HG03280 (cell line): ENCODE data around the gene PRR5L.
"Not testable (repeated sequence)": the region's sequence is repeated elsewhere in the genome, so short reads cannot be mapped to it uniquely, and the experiment has no call there.

Experiments
- ATAC-seq: cut with Tn5 transposase; IDR thresholded peaks from one replicate; pipeline ENCODE4 v1.9.1; 2021; ENCODE audit warnings: mild to moderate bottlenecking, moderate library complexity; ENCODE audit not compliant: unreplicated experiment

PRR5L gene

DNA sequence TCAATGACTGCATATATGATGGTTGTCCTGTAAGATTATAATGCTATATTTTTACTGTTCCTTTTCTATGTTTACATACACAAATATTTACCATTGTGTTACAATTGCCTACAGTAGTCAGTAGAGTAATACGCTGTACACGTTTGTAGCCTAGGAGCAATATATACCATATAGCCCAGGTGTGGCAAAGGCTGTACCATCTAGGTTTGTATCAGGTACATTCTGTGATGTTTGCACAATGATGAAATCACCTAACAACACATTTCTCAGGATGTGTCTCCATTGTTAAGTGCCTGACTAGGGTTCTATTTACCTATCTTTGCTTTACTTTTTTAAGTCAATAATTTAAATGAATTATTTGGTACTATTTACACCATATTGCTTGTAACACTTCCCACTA, 21.9 kb downstream of the PRR5L start:
- no peak for ATAC-seq

DNA sequence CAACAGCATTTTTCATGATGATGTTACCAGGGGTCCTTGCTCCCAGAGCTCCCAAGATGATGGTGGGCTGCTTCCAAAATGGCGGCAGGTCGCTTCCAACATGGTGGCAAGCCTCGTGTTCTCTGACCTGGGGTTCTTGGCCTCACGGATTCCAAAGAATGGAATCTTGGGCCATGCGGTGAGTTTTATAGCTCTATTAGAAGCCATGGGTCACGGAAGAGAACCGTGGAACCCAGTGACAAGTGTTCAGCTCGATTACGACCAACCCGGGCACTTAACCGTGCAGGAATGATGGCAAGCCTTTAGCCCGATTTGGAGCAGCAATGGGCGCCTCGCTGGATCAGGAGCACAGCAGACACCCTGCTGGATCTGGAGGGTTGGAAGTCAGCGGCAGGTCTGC, 28.9 kb downstream of the PRR5L start:
- not testable (repeated sequence) for ATAC-seq

DNA sequence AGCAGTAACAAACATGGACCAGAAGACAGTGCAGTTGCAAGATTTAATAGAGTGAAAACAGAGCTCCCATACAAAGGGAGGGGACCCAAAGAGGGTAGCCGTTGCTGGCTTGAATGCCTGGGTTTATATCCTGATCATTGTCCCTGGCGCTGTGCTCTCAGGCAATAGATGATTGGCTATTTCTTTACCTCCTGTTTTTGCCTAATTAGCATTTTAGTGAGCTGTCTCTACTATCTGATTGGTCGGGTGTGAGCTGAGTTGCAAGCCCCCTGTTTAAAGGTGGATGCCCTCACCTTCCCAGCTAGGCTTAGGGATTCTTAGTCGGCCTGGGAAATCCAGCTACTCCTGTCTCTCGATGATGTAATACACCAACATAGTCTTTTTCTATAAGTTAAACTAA, 29.3 kb downstream of the PRR5L start:
- not testable (repeated sequence) for ATAC-seq

DNA sequence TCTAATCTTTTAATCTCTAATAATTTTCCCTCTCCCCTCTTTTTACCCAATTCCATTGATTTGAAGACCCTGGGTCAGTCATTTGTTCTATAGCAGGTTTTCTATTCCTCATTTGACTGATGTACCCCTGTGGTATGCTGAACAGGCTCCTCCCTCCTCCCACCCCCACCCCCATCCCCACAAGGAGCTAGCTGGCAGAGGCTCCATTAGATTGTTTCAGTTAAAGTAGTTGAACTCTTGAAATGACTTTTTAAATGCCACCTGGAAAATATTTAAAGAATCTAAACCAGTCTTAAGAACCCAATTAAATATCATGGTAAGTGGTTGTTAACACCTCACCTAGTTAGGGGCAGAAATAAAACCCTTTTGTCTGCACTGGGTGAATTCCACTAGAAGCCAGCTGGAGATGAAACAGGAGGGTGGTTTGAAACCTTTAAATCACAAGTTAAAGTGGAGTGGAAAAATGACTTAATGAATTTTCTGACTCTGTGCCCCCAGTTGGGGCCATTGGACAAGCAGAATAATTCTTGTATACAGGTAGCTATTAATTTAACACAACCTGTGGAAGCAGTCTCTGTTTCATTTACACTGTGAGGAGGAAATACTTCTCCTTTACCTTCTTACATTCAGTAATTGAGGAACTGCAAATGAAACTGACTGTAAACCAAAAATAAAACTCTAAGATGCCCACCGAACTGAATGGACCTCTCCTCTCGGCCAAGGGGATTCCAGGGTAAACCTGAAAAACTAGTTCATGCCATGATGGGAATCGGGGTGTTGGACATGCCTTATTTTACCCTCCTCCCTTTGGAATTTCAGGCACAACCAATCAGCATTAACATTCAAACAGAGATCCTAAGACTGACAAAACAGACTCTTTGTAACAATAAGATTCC, 30.7 kb downstream of the PRR5L start:
- no peak for ATAC-seq

DNA sequence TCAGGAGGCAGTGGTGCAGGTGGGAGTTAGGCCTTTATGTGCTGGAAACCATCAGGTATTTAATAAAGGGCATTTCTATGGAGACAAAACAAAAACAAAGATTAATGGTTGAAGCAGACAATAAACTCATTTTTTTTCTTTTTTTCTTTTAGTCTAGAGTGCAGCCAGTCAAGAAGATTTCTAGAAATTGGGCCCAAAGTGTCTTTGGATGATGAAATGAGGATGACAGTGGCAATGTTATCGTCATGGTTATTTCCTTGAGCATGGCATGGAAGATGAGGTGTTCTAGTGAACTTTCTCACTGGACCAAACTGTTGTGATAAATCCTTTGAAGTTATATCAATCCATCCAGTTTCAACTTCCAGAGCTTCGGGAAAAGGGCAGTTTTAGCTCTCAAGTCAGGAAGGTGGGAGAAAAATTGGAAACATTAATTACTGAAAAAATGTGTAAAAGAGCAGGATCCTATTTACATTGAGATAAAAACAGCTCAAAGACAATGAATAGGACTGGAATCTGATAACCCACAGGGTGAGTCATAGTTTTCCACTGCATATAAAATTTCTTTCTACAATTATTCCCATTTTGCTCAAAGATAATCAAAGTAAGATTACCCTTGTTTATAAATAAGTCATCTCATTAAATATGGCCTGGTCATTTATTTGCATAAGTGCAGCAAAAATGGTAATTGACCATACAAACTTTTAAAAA, 33.0 kb downstream of the PRR5L start:
- ATAC-seq, result no peak

DNA sequence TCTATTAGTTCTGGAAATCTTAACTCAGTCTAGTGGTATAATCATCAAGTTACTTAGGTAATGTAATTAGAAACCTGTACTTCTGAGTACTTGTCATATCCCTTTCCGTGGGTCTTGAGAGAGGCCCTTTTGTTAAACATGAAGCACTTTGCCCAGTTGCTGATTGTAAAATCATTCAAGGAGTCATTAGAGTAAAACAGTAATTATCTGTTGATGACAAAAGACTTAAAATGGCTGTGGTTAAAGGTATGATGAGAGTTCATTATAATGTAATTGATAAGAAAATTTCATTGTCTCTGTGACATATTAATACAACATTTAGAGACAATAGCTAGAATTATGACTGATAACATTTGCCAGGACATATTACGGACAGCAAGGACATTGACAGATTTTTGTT, 34.3 kb downstream of the PRR5L start:
- no peak for ATAC-seq

DNA sequence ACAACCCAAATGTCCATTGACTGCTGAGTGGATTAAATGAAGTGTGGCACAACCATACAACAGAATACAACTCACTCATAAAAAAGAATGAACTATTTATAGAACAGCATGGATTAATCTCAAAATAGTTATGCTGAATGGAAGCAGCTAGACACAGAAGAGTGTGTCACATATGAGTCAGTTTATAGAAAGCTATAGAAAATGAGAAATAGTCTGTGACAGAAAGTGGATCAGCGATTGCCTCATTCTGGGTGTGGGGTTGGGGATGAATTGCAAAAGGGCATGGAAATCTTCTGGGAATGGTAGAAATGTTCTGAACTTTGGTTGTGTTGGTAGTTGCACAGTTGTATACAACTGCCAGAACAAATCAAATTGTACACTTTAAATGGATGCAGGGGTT, 37.4 kb downstream of the PRR5L start:
- ATAC-seq, result no peak

DNA sequence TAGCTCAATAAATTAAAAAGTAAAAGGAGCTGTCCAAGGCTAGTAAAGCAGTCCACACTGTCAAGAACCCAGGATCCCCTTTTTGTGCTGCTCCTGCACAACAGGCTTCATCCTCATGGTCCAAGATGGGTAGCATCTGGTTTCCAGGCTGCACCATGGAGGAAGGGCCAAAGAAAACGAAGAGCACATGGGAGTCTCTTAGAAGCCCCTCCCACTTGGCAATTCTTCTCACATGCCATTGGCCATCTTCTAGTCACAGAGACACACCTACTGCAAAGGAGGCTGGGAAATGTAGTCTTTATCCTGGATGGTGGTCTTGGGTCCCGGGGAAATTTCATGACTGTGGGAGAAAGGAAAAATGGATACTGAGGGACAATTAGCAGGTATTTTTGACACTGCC, 37.8 kb downstream of the PRR5L start:
- no peak for ATAC-seq

DNA sequence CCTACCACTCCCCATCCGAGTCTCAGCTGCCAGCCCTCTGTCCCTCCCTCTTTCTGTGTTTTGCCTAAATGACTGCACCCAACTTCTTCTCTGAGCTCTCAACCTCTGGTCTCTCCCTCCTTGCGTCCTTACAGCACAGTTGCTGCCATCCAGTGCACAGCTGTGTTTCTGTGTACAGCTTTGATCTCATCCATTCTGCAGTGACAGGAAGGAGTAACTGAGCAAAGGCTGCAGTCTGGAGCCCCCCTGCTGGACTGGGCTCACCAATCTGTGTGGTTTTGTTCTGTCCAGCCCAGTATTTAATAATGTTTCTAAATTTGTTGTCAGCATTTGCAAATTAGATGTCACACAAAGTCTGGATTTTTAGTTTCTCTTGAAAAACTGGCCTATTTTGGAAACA, 43.8 kb downstream of the PRR5L start:
- ATAC-seq, result no peak

DNA sequence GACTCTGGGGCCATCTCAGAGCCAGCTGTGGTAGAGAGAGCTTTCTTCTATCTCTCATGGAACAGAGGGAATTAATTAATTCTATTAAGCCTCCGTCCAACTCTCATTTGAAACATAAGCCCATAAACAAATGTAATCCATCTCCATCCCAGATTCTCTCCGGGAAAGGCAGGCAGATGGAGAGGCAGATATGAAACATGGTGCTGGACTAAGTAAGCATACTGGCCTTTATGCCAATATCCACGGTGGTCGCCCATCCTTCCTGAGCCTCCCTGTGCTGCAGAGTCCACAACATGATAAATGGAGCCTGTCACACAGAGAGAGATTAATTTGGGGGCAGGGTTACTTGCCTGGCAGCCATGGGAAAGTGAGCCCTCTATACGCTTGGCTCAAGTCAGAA, 44.8 kb downstream of the PRR5L start:
- ATAC-seq, result no peak

DNA sequence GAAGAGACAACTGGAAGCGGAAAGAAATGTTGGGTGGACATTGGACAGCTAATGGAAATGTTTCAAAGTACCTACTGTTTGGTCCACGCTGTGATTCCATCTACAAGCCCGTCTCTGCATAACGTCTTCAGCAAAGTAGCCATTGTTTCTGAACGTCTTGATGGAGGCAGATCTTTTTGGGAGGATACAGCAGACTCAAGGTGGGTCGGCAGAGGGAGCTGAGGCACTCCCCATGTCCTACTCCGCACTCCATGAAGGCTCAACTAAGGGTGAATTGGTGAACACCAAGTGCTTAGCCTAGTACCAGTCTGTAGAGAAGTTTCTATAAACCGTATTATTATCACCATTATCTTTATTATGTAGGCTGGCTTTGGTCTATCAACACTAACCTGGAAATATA, 45.8 kb downstream of the PRR5L start:
- no peak for ATAC-seq

DNA sequence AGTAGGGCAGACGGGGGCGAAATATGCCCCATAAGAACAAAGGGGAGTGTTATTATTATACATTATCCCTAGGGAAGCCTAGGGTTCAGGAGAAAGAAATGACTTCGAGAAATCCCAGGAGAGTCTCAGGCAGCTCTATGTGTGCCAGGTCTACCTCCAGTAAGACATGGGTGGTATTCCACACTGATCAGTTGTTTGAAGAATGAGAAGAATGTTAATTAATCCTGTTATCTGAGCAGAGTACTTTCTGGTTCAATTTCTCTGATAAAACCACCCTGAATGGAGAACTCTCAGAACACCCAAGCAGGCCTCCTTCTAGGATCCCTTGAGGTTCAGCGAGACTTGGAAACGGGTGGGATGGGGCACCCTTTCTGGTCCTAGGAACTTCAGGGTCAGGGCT, 46.2 kb downstream of the PRR5L start:
- ATAC-seq, result no peak

DNA sequence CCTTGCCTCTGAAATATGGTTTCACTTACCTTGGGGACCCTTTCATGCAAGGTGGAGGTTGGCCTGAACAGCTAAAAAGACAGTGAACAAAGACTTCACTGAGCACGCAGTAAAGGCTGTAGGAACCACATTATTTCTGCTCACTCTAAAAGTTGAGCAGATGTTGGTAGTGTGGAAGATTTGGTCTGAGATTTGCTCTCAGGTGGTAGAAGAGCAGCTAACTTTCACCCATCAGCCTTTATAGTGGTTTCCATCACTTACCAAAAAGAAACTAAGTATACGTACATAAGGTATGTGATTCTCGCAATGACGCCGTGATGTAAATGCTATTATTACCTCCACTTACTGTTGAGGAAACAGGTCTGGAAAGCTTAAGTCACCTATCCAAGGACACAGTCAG, 47.3 kb downstream of the PRR5L start:
- no peak for ATAC-seq

DNA sequence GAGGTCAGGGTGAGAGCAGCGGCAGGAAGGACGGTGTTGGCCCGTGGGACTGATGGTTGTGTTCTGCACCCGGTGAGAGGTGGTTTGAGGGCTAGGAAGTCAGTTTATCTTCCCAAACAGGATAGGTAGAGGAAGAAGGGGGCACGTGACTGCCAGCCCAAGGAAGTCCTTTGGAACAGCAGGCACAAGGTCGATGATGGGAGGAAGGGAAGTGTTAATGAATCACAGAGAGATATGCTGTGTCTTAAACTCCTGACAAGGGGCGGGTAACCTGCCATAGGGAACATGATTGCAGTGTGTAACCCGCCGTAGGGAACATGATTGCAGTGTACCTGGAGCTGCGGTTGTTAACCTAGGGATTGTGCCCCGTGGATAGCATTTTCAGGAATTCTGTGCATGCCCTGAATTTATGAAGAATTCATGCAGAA, 49.0 kb downstream of the PRR5L start:
- no peak for ATAC-seq

DNA sequence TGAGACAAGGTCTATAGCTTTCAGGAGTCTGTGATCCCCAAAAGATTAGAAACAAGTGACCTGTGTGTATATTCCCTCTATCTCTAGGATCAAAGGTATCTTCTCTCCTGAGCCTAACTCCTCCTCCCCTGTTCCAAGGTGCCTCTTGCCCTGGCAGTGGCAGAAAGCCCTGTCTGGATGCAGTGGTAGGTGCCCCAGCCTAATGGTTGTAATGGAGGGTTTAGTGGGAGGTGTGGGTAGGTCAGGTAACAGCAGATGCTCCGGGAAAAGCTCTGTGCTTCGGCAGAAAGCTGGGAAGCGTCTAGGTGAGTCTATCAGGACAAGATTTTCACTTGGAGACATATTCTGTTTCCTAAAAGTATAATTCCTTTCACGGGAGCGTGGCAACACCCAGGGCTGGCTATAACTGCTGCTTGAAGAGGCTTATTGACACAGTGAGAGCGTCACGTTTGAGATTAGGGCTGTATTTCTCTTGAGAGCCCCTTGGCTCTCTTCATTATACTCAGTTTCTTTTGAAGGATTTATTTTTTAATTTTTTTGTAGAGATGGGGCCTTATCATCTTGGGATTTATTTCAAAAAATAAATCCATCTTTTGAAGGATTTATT, 49.5 kb downstream of the PRR5L start:
- ATAC-seq, result no peak

DNA sequence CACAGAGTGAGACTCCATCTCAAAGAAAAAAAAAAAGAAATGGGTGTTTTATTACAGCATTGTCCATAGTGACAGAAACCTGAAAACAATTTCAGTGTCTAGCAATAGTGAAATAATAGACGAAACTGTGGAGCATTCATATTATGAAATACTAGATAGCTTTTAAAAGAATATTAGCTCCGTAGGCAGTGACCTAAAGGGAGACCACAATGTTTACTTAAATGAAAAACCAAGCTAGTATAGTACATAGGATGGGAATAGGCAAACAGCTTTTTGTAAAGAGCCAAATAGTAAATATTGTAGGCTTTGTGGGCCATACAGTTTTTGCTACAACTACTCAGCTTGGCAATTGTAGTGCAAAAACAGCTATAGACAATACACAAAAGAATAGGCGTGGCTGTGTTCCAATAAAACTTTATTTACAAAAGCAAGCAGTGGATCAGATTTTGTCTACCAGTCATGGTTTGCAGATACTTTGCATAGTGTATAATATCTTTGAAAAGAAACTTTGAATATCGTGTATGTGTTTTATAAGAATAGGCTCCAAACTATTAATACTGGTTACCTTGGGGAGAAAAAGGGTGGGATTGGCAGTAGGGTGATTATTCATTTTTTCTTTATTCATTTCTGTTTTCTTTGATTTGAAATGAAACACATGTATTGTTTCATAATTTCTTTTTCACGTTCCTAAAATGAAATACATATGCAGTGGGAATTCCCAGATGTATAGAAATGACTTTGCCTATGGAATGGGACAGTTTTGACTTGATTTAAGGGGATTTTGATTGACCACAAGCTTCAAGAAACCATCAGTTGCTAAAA, 50.7 kb downstream of the PRR5L start:
- ATAC-seq, result no peak

DNA sequence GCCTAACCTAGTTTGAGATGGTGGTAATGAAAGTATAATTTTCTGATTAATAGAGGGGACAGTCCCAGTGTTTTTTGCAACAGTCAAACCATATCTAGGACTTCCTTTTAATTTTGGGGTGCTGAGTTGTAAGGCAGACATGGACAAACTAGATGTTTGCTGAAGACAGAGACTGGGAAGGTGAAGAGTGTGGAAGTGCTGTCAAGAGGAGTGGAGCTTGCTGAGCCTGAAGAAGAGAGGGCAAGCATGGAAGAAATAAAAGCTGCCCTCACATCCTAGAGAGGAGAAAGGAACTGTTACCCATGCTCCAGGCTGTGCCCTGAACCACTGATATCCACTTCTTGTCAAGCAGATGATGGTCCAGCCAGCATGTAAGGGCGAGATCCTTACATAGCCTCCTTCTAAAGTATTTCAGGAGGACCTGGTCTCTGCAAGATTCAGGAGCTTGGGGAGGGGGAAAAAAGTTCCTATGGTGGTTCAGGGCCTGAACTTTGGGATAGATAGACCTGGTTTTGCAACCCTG, 51.4 kb downstream of the PRR5L start:
- no peak for ATAC-seq

DNA sequence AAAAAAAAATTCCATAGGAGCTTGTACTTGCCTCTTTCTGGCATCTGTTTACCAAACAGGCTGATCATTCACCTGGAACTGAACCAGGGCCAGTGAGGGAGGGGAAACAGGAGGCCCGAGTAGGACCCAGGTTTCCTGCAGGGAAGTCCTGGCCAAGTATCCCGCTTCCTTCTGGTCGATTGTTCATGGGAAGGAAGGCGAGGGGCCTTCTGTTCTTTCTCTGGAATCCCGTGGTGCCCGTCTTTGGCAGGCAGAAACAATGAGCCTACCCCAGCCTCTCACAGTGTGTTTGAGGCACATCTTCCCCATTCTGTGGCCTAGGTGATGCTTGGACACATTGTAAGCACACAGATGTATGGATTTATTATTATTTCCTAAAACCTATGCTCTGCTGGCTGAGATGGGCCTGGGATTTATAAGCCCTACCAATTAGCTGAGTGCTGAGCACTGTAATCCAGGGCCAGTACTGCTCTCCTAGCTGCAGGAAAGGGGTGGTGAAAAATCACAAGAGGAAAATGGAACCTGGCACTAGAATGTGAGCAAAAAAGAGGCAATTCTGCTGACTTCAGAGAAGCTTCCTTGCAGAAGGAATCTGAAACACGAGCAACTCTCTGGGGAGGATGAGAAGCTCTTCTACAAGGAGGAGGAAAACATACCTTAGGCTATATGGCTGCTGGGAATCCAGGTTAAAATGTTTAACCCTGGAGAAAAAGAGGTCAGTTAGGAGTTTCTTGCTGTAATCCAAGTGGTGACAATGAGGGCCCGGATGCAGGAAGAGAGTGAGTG, 53.5 kb downstream of the PRR5L start:
- ATAC-seq, result no peak

DNA sequence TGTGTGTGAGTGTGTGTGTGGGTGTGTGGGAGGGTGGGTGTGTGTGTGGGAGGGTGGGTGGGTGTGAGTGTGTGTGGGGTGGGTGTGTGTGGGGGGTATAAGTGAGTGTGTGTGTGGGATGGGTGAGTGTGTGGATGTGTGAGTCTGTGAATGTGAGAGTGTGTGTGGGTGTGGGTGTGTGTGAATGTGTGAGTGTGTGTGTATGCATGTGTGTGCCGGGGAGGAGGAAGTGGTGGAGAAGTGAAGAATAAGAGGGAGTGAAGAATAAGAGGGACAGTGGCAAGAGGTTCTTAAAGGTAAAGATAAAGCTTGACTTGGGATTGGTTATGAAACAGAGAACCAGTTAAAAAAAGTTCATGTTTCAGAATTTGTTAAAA, 54.0 kb downstream of the PRR5L start:
- no peak for ATAC-seq

DNA sequence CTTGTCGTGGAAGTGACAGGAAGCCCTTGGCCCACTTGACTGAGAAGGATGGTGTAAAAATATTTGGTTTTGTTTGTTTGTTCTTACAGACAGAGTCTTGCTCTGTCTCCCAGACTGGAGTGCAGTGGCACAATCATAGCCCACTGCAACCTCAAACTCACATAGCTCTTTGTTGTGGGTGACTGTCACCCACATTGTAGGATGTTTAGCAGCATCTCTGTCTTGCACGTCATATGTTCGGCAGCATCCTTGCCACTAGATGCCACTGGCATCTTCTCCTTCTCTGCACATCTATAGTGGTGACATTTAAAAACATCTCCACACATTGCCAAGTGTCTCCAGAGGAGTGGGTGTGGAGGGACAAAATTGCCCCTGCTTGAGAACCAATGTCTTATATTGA, 56.8 kb downstream of the PRR5L start:
- ATAC-seq, result no peak
